Measurements from ENCODE around the gene NT5C.

NT5C gene

GRCh38 chr17:75086496-75087181 is 44.9 kb downstream of the NT5C start:
- DNase-seq (ENCODE audit: low read depth in 2 of 2): no peak
- no peak for TF ChIP-seq CTCF (IDR thresholded peaks at IDR 0.05; ENCODE audit: low read depth, low read length)
- no peak overlapping the region for H3K4me3 ChIP-seq (replicated peaks in 1 of 2; ENCODE audit: low read depth in 2 of 2, low read length in 2 of 2)

GRCh38 chr17:75084039-75084660 is 47.4 kb downstream of the NT5C start:
- H3K4me3 ChIP-seq (replicated peaks in 1 of 2; ENCODE audit: low read depth in 2 of 2, low read length in 2 of 2): no peak overlapping the region
- TF ChIP-seq CTCF (IDR thresholded peaks at IDR 0.05; ENCODE audit: low read depth, low read length): no peak
- DNase-seq (ENCODE audit: low read depth in 2 of 2): peak; percentile 32 to 83

- H3K4me3 ChIP-seq (replicated peaks in 1 of 2; ENCODE audit: low read depth in 2 of 2, low read length in 2 of 2): no peak overlapping the region
- no peak for TF ChIP-seq CTCF (IDR thresholded peaks at IDR 0.05; ENCODE audit: low read depth, low read length)
- no peak for DNase-seq (ENCODE audit: low read depth in 2 of 2)
Observed at GRCh38 chr17:75082683-75083082, 48.9 kb downstream of the NT5C start.

- no peak overlapping the region for H3K4me3 ChIP-seq (replicated peaks in 1 of 2; ENCODE audit: low read depth in 2 of 2, low read length in 2 of 2)
- no peak for DNase-seq (ENCODE audit: low read depth in 2 of 2)
- TF ChIP-seq CTCF (IDR thresholded peaks at IDR 0.05; ENCODE audit: low read depth, low read length): no peak
Observed at GRCh38 chr17:75081611-75082540, 49.7 kb downstream of the NT5C start.

Data from cardiac fibroblast (primary cell).